Neural cell (in vitro differentiated cells): ENCODE results near the gene SLC1A3.

ENCODE experiments used
- EP300 ChIP-seq: fragments of 450-650 bp; conservative IDR thresholded peaks from 2 replicates; pipeline ENCODE4 v1.6.1; 2014; ENCODE audit warnings: antibody characterized with exemption, mild to moderate bottlenecking, moderate library complexity; ENCODE audit not compliant: poor library complexity, severe bottlenecking
- EZH2 ChIP-seq: fragments of 200-600, 300-800 bp; shearing (Covaris generic), sonication (generic); IDR thresholded peaks from 2 replicates; pipeline ENCODE4 v1.6.1; 2014; ENCODE audit warnings: antibody characterized with exemption, low read length, borderline replicate concordance, mild to moderate bottlenecking; ENCODE audit not compliant: insufficient read depth, poor library complexity, severe bottlenecking
- MXI1 ChIP-seq: fragments of 450-650 bp; conservative IDR thresholded peaks from 2 replicates; pipeline ENCODE4 v1.6.1; 2014; ENCODE audit warnings: antibody characterized with exemption, mild to moderate bottlenecking; ENCODE audit not compliant: poor library complexity, severe bottlenecking
- POLR2AphosphoS5 ChIP-seq: IDR thresholded peaks from 2 replicates; pipeline ENCODE4 v1.6.1; 2012
- RAD21 ChIP-seq: fragments of 450-650 bp; conservative IDR thresholded peaks from 2 replicates; pipeline ENCODE4 v1.6.1; 2014; ENCODE audit warnings: antibody characterized with exemption, mild to moderate bottlenecking, moderate library complexity
- TAF1 ChIP-seq: IDR thresholded peaks from 2 replicates; pipeline ENCODE4 v1.6.1; 2012; ENCODE audit warnings: low read depth
- TF ChIP-seq, protein P1 (sequence below): fragments of 450-650 bp; IDR thresholded peaks from 2 replicates; pipeline ENCODE4 v1.5.1; 2014; ENCODE audit warnings: antibody characterized with exemption, mild to moderate bottlenecking, moderate library complexity; ENCODE audit not compliant: poor library complexity, severe bottlenecking
- TF ChIP-seq, protein P2 (sequence below): IDR thresholded peaks from 2 replicates; pipeline ENCODE4 v1.6.1; 2012; ENCODE audit warnings: borderline replicate concordance

DNA sequence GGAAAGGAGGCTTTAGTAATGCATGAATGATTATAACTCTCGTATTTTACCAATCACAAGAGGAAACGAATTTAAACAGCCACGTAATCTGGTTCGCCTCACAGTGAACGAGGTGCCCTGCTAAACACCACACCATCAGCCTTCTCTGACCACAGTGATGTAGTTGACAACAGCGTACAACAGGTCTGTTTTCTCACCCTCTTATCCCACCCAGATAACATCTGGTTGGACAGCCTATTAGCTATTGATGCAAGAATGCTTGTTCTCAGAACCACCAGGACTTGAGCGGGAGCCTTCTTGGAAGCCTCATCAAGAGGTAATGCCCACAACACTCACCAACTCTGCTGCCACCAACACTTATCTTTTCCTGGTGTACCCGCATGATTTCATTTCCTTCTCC is 23.3 kb downstream of the SLC1A3 start:
- TF ChIP-seq POLR2AphosphoS5 = no peak
- no peak for TF ChIP-seq TAF1
- TF ChIP-seq, protein P1, sequence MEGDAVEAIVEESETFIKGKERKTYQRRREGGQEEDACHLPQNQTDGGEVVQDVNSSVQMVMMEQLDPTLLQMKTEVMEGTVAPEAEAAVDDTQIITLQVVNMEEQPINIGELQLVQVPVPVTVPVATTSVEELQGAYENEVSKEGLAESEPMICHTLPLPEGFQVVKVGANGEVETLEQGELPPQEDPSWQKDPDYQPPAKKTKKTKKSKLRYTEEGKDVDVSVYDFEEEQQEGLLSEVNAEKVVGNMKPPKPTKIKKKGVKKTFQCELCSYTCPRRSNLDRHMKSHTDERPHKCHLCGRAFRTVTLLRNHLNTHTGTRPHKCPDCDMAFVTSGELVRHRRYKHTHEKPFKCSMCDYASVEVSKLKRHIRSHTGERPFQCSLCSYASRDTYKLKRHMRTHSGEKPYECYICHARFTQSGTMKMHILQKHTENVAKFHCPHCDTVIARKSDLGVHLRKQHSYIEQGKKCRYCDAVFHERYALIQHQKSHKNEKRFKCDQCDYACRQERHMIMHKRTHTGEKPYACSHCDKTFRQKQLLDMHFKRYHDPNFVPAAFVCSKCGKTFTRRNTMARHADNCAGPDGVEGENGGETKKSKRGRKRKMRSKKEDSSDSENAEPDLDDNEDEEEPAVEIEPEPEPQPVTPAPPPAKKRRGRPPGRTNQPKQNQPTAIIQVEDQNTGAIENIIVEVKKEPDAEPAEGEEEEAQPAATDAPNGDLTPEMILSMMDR = no peak
- TF ChIP-seq EP300 = no peak
- no peak for TF ChIP-seq EZH2
- TF ChIP-seq, protein P2, sequence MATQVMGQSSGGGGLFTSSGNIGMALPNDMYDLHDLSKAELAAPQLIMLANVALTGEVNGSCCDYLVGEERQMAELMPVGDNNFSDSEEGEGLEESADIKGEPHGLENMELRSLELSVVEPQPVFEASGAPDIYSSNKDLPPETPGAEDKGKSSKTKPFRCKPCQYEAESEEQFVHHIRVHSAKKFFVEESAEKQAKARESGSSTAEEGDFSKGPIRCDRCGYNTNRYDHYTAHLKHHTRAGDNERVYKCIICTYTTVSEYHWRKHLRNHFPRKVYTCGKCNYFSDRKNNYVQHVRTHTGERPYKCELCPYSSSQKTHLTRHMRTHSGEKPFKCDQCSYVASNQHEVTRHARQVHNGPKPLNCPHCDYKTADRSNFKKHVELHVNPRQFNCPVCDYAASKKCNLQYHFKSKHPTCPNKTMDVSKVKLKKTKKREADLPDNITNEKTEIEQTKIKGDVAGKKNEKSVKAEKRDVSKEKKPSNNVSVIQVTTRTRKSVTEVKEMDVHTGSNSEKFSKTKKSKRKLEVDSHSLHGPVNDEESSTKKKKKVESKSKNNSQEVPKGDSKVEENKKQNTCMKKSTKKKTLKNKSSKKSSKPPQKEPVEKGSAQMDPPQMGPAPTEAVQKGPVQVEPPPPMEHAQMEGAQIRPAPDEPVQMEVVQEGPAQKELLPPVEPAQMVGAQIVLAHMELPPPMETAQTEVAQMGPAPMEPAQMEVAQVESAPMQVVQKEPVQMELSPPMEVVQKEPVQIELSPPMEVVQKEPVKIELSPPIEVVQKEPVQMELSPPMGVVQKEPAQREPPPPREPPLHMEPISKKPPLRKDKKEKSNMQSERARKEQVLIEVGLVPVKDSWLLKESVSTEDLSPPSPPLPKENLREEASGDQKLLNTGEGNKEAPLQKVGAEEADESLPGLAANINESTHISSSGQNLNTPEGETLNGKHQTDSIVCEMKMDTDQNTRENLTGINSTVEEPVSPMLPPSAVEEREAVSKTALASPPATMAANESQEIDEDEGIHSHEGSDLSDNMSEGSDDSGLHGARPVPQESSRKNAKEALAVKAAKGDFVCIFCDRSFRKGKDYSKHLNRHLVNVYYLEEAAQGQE = no peak
- no peak for TF ChIP-seq MXI1
- no peak for TF ChIP-seq RAD21
